H9 (cell line): ENCODE measurements around the gene UBALD2. TPM values are rescaled to one million over a fixed set of nuclear protein-coding genes. Genes with fewer than 3 reads are reported as not detected.

Source experiments
- DNase-seq: peaks from one replicate; pipeline ENCODE4 v3.0.0-alpha.2; 2017
- H2AFZ ChIP-seq: one replicate; pipeline ENCODE4 v1.6.1; 2013; ENCODE audit warnings: mild to moderate bottlenecking, low read length, control low read depth, moderate library complexity
- H2AK5ac ChIP-seq: 2 replicates; pipeline ENCODE4 v1.6.1; 2013; ENCODE audit warnings: low read length, control low read depth, mixed read lengths; ENCODE audit not compliant: insufficient read length
- H2BK120ac ChIP-seq: one replicate; pipeline ENCODE4 v1.6.1; 2013; ENCODE audit warnings: low read depth, mild to moderate bottlenecking, low read length, control low read depth, inconsistent platforms; ENCODE audit not compliant: poor library complexity, severe bottlenecking
- H2BK12ac ChIP-seq: 2 replicates; pipeline ENCODE4 v1.6.1; 2013; ENCODE audit warnings: low read length, control low read depth, mixed read lengths, low read depth; ENCODE audit not compliant: insufficient read length
- H2BK15ac ChIP-seq: 2 replicates; pipeline ENCODE4 v1.6.1; 2013; ENCODE audit warnings: low read depth, low read length, control low read depth
- H2BK20ac ChIP-seq: one replicate; pipeline ENCODE4 v1.6.1; 2013; ENCODE audit warnings: low read depth, mild to moderate bottlenecking, low read length, control low read depth, inconsistent platforms; ENCODE audit not compliant: poor library complexity, severe bottlenecking
- H2BK5ac ChIP-seq: 2 replicates; pipeline ENCODE4 v1.6.1; 2013; ENCODE audit warnings: low read length, control low read depth, mixed read lengths; ENCODE audit not compliant: insufficient read length
- H3K14ac ChIP-seq: 2 replicates; pipeline ENCODE4 v1.6.1; 2013; ENCODE audit warnings: low read length, control low read depth; ENCODE audit not compliant: insufficient read depth
- H3K18ac ChIP-seq: 2 replicates; pipeline ENCODE4 v1.6.1; 2013; ENCODE audit warnings: low read depth, mild to moderate bottlenecking, mixed read lengths, low read length, control low read depth; ENCODE audit not compliant: insufficient read length
- H3K23ac ChIP-seq: 2 replicates; pipeline ENCODE4 v1.6.1; 2013; ENCODE audit warnings: low read length, control low read depth, mixed read lengths, low read depth; ENCODE audit not compliant: insufficient read length
- H3K23me2 ChIP-seq: 2 replicates; pipeline ENCODE4 v1.6.1; 2013; ENCODE audit warnings: low read depth, mild to moderate bottlenecking, mixed read lengths, low read length, control low read depth; ENCODE audit not compliant: insufficient read length, poor library complexity, severe bottlenecking
- H3K27ac ChIP-seq: 2 replicates; pipeline ENCODE4 v1.5.1; 2013; ENCODE audit warnings: low read length, control low read depth, mixed read lengths, low read depth; ENCODE audit not compliant: insufficient read length
- H3K27me3 ChIP-seq: 2 replicates; pipeline ENCODE4 v1.6.1; 2013; ENCODE audit warnings: low read length, control low read depth, inconsistent platforms; ENCODE audit not compliant: insufficient read depth
- H3K4ac ChIP-seq: 2 replicates; pipeline ENCODE4 v1.6.1; 2013; ENCODE audit warnings: low read depth, mild to moderate bottlenecking, control low read depth, inconsistent platforms, low read length, moderate library complexity
- H3K4me1 ChIP-seq: 2 replicates; pipeline ENCODE4 v1.6.1; 2013; ENCODE audit warnings: low read length, control low read depth, inconsistent platforms; ENCODE audit not compliant: insufficient read depth
- H3K4me2 ChIP-seq: 2 replicates; pipeline ENCODE4 v1.6.1; 2013; ENCODE audit warnings: low read length, control low read depth, mixed read lengths; ENCODE audit not compliant: insufficient read length, insufficient read depth
- H3K56ac ChIP-seq: 2 replicates; pipeline ENCODE4 v1.6.1; 2013; ENCODE audit warnings: low read depth, mild to moderate bottlenecking, mixed read lengths, low read length, control low read depth; ENCODE audit not compliant: insufficient read length
- H3K79me1 ChIP-seq: 2 replicates; pipeline ENCODE4 v1.6.1; 2013; ENCODE audit warnings: low read depth, mild to moderate bottlenecking, moderate library complexity, low read length, control low read depth, inconsistent platforms; ENCODE audit not compliant: insufficient read depth, poor library complexity, severe bottlenecking
- H3K79me2 ChIP-seq: 2 replicates; pipeline ENCODE4 v1.6.1; 2013; ENCODE audit warnings: low read length, control low read depth, inconsistent platforms; ENCODE audit not compliant: insufficient read depth
- H3K9ac ChIP-seq: 2 replicates; pipeline ENCODE4 v1.6.1; 2013; ENCODE audit warnings: low read length, control low read depth, mixed read lengths; ENCODE audit not compliant: insufficient read length; ENCODE audit errors: extremely low read depth
- H3K9me3 ChIP-seq: one replicate; pipeline ENCODE4 v1.6.1; 2013; ENCODE audit warnings: low read depth, low read length, inconsistent platforms; ENCODE audit not compliant: control insufficient read depth
- H3T11ph ChIP-seq: one replicate; pipeline ENCODE4 v1.6.1; 2013; ENCODE audit warnings: mild to moderate bottlenecking, low read length, control low read depth, inconsistent platforms
- H4K20me1 ChIP-seq: one replicate; pipeline ENCODE4 v1.6.1; 2013; ENCODE audit not compliant: control insufficient read depth, insufficient read length, insufficient read depth
- H4K5ac ChIP-seq: 2 replicates; pipeline ENCODE4 v1.6.1; 2013; ENCODE audit warnings: low read depth, mild to moderate bottlenecking, mixed read lengths, low read length, control low read depth; ENCODE audit not compliant: insufficient read length
- H4K8ac ChIP-seq: replicated peaks from 2 replicates; pipeline ENCODE4 v1.6.1; 2013; ENCODE audit warnings: low read length, control low read depth, mixed read lengths, low read depth; ENCODE audit not compliant: insufficient read length
- H4K91ac ChIP-seq: 2 replicates; pipeline ENCODE4 v1.6.1; 2013; ENCODE audit warnings: low read depth, mild to moderate bottlenecking, moderate library complexity, mixed read lengths, low read length, control low read depth; ENCODE audit not compliant: insufficient read length
- H3K27ac Mint-ChIP-seq, 3 experiments: 2 replicates in 2 of 3; 3 replicates in 1 of 3; pipeline ENCODE4 v1.8.0; 2020 to 2021; ENCODE audit warnings: mixed read lengths in 3 of 3, mild to moderate bottlenecking in 1 of 3, moderate library complexity in 1 of 3
- H3K27me3 Mint-ChIP-seq: 2 replicates; pipeline ENCODE4 v1.8.0; 2021; ENCODE audit warnings: low read depth, mild to moderate bottlenecking, moderate library complexity, mixed read lengths
- H3K36me3 Mint-ChIP-seq, 3 experiments: 2 replicates in 2 of 3; 3 replicates in 1 of 3; pipeline ENCODE4 v1.8.0; 2020 to 2021; ENCODE audit warnings: low read depth in 3 of 3, mixed read lengths in 3 of 3; ENCODE audit not compliant: insufficient read depth in 1 of 3
- H3K4me1 Mint-ChIP-seq, 2 experiments: 2 replicates each; pipeline ENCODE4 v1.8.0; 2020; ENCODE audit warnings: mixed read lengths in 2 of 2
- H3K4me3 Mint-ChIP-seq, 2 experiments: 2 replicates in 1 of 2; 3 replicates in 1 of 2; pipeline ENCODE4 v1.8.0; 2020 to 2021; ENCODE audit warnings: mild to moderate bottlenecking in 2 of 2, mixed read lengths in 2 of 2, moderate library complexity in 1 of 2
- H3K9me3 Mint-ChIP-seq, 2 experiments: 2 replicates in 1 of 2; 3 replicates in 1 of 2; pipeline ENCODE4 v1.8.0; 2020; ENCODE audit warnings: mild to moderate bottlenecking in 2 of 2, mixed read lengths in 2 of 2, moderate library complexity in 1 of 2
- CTCF ChIP-seq: fragments of 200-600 bp; sonication (generic); conservative IDR thresholded peaks from 3 replicates; pipeline ENCODE4 v1.8.0; 2021; ENCODE audit warnings: antibody characterized with exemption, mild to moderate bottlenecking
- WGBS: extraction: QIAGEN DNeasy Blood & Tissue Kit; methylation state at CpG from one replicate; pipeline ENCODE4 v1.1.7; 2013; ENCODE audit warnings: missing lambda C conversion rate, low lambda C conversion rate, mixed read lengths; ENCODE audit not compliant: insufficient read length; ENCODE audit errors: extremely low coverage; 5-methylcytosine and 5-hydroxymethylcytosine counted together
- total RNA-seq: library from RNA; stranded (reverse); gene quantifications from 2 replicates; pipeline ENCODE4 v1.2.1, GENCODE V29; 2021

The UBALD2 gene
- total RNA-seq, 1 experiment from 2014 or later, result 25.8 TPM

- H3K27ac ChIP-seq, result no peak overlapping the region
- no peak overlapping the region for H4K8ac ChIP-seq
- no peak overlapping the region for H2BK20ac ChIP-seq
- Mint-ChIP-seq H3K27me3 (no peaks in the 10 kb centered on the region), H3K4me3 (no peak overlapping the region), H3K36me3 (peaks cover 0 to 2% (median 0%) of the 10 kb centered on the region in 3 experiments; a peak in 3 of 7 replicates), H3K9me3 (no peaks in the 10 kb centered on the region), H3K4me1 (no peaks in the 10 kb centered on the region), H3K27ac (no peak overlapping the region)
- H3K23me2 ChIP-seq, result no peaks in the 10 kb centered on the region
- H2BK5ac ChIP-seq, result no peak overlapping the region
- H4K5ac ChIP-seq, result no peak overlapping the region
- H3K4ac ChIP-seq, result no peak overlapping the region
- H3K4me1 ChIP-seq, result no peaks in the 10 kb centered on the region
- no CpG with 5 or more reads among the region's 7 CpGs for WGBS
- H3K56ac ChIP-seq, result no peak overlapping the region
- no peak overlapping the region for H3K14ac ChIP-seq
- no peak overlapping the region for H3K18ac ChIP-seq
- no peak overlapping the region for H2BK12ac ChIP-seq
- no peak for TF ChIP-seq CTCF
- H4K91ac ChIP-seq, result no peak overlapping the region
- no peak overlapping the region for H3K4me2 ChIP-seq
- no peaks in the 10 kb centered on the region for H4K20me1 ChIP-seq
- H3K27me3 ChIP-seq, result no peaks in the 10 kb centered on the region
- no peak overlapping the region for H3K9ac ChIP-seq
- H2AFZ ChIP-seq, result no peak overlapping the region
- no peak overlapping the region for H2AK5ac ChIP-seq
- H3K79me1 ChIP-seq, result no peaks in the 10 kb centered on the region
- no peak overlapping the region for H3K23ac ChIP-seq
- no peak overlapping the region for H2BK120ac ChIP-seq
- no peaks in the 10 kb centered on the region for H3K79me2 ChIP-seq
- no peak for DNase-seq
- H2BK15ac ChIP-seq, result no peak overlapping the region
- no peaks in the 10 kb centered on the region for H3K9me3 ChIP-seq
- H3T11ph ChIP-seq, result no peak overlapping the region
These were observed 28.0 kb downstream of the UBALD2 start for GRCh38 chr17:76293106-76293505.
